Endothelial cell of umbilical vein (primary cell): Measurements from ENCODE around the gene EEF1AKMT3.

ENCODE experiments used
- CTCF ChIP-seq, 2 donors: IDR thresholded peaks; 1 replicate in 1 of 2; 2 replicates in 1 of 2; pipeline ENCODE4 v1.5.1; 2011; ENCODE audit warnings: low read length in 2 of 2, mild to moderate bottlenecking in 2 of 2, moderate library complexity in 2 of 2, control low read depth in 1 of 2, inconsistent platforms in 1 of 2, low read depth in 1 of 2; ENCODE audit not compliant: insufficient read depth in 1 of 2; ENCODE audit errors: extremely low read depth in 1 of 2
- EZH2 ChIP-seq: IDR thresholded peaks from 2 replicates; pipeline ENCODE4 v1.6.1; 2012; ENCODE audit warnings: borderline replicate concordance, low read depth, mild to moderate bottlenecking, moderate library complexity, low read length, inconsistent platforms; ENCODE audit not compliant: severe bottlenecking
- POLR2A ChIP-seq: IDR thresholded peaks from 2 replicates; pipeline ENCODE4 v1.6.1; 2012; ENCODE audit warnings: low read depth, mild to moderate bottlenecking, control low read depth, low read length
- POLR2AphosphoS5 ChIP-seq: IDR thresholded peaks from 2 replicates; pipeline ENCODE4 v1.6.1; 2012; ENCODE audit warnings: low read depth, mild to moderate bottlenecking, control low read depth, low read length, moderate library complexity; ENCODE audit not compliant: insufficient read depth

- TF ChIP-seq CTCF (IDR thresholded peaks at IDR 0.05; ENCODE audit: extremely low read depth in 1 of 2, insufficient read depth in 1 of 2, low read depth in 1 of 2, low read length in 2 of 2): no peak
- TF ChIP-seq POLR2AphosphoS5: no peak
- TF ChIP-seq POLR2A: no peak
- TF ChIP-seq EZH2: no peak
These were observed 38.0 kb downstream of the EEF1AKMT3 start for GRCh38 chr12:57810450-57810849.
